ENCODE data around the gene UCN2. TPM values are rescaled to one million over a fixed set of nuclear protein-coding genes. Genes with fewer than 3 reads are reported as not detected.
A peak's percentile ranks its signal among the peaks of the same experiment; 100 is the strongest.
"Not testable (repeated sequence)": the region's sequence is repeated elsewhere in the genome, so short reads cannot be mapped to it uniquely, and the experiment has no call there.

The UCN2 gene
- total RNA-seq, 2 donors from 2014 or later = not detected

DNA sequence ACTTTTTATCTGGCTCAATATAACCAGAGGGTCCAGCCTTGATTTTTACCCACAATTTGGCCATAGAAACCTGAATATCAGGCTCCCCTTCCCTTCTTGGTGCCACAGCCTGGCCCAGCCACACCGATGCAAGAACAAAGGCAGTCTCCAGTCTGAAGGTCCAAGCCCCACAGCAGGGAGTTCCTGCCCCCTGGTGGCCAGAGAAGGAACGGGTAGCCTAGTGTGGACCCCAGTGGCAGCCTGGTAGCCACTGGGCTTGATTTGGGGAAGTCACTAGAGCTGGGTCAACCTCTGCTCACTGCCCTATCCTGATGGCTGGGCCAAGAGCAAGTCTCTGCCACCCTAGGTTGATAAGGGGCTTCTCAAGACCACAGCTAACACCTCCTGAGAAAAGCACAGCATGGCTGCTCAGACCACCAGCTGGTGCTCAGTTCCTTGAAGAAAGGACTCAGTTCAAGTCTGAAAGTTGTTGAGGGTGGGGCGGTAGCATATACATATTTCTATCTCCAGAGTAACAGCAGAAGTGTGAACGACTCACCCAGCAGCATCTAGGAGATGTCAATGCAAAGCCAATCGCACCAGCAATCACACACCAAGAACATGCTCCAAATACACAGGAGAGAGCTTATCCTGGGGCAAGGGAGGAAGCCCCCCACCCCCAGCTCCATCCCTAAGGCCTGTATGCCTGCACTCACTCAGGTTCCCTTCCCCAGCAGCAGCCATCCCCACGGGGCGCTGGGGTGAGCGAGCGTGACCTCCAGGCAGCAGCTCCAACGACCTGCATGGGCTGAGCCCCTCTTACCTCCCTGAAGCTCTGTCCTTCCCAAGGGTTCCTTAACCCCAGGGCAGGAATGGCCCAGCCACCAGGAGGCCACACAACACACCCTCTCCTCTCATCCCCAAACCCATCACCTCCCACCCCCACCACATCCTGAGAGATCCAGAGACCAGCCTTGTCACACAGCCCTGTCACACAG lies 14.6 kb downstream of the UCN2 start:
- DNase-seq (peak; percentile 90), ATAC-seq (peak; percentile 93 to 95)
- intact Hi-C loops (cut with DNase I) = loop anchor here (2.0 to 5.0 kb wide), 2 partner anchors 84 to 87 kb away; no protein-coding TSS in a partner anchor

DNA sequence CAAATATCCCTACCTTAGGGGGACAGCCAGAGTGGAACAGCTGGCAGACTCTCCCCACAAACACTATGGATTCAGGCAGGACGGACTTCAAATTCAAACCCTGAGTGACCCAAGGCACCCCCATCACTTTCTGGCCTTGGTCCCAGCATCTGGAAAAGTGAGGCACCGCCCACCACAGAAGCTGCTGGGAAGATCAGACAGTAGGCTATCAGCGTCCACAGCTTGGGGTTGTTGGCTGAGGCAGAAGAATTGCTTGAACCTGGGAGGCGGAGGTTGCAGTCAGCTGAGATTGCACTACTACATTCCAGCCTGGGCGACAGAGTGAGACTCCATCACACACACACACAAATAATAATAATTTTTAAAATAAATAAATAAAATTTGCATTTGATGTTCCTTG lies 15.5 kb downstream of the UCN2 start:
- intact Hi-C loops (cut with DNase I) = loop anchor here (2.0 to 5.0 kb wide), 2 partner anchors 83 to 86 kb away; no protein-coding TSS in a partner anchor
- DNase-seq (no peak), ATAC-seq (no peak)

DNA sequence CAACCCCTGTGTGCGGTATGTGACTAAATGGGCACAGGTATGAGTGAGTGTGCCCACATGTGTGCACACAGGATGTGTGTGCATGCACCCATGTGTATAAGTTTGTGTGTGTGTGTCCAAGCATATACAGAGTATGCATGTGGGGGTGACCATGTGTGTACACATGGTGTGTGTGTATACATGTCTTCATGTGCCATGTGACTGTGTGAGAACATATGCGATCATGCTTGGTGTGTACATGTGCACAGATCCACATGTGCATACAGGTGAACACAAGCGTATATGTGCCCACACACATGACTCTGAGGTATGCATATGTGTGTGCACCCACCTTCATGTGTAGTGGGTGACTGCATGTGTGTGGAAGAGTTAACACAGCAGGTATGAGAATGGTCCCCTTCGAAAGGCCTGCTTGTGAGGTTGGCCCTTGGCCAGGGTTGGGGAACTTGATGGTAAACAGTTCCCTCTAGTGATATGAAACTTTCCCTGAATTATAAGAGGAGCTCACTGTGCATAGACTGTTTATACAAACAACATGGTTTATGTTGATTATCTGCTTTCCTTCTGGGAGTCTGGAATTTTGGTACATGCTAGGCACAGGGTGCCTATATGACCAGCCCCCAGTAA lies 17.3 kb downstream of the UCN2 start:
- DNase-seq (no peak), ATAC-seq (no peak)
- intact Hi-C loops (cut with DNase I) = loop anchor here in 1 of 2 donors (5.0 kb wide), 1 partner anchor 84 kb away; no protein-coding TSS in a partner anchor

DNA sequence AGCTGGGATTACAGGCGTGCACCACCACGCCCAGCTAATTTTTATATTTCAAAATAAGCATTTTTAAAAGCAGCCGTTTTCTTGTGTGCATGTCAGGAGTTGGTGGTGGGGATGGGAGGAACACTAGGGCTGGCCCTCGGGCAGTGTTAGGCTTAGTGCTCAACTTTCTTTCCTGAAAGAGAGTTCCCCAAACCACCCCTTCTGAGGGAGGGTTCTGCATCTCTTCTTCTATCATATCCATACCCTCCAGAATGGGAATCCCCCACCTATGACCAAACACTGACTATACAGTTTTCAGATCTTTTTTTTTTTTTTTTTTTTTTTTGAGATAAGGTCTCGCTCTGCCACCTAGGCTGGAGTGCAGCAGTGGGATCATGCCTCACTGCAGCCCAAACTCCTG lies 19.4 kb downstream of the UCN2 start:
- DNase-seq (no peak), ATAC-seq (no peak)
- intact Hi-C loops (cut with DNase I) = no loop called here

DNA sequence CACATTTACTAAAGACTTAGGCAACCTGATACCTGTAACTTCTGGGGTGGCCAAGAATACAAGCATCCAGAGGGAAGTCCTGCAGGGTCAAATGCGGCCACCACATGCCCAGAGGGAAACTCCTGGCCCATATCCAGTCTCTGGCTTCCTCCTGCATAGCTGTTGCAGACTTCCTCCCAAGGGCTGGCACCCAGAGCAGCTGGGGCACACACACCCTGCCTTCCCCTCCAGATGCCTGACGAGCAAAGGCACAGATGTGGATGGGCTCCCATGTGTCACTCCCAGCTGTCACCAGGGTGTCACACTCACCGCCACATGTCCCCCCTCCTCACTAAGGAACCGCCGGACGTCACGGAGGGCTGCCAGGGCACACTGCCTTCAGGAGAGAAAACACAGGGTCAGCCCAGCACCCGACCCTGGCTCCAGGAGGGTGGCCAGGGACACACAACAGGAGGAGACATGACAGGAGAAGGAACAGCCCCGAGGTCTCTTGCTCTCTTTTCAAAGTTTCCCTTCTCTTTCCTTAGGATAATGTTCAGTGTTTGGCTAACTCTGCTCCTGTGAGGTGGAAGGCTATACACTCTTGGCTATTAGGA lies 20.2 kb downstream of the UCN2 start:
- DNase-seq = no peak
- ATAC-seq = peak; percentile 73 to 84

DNA sequence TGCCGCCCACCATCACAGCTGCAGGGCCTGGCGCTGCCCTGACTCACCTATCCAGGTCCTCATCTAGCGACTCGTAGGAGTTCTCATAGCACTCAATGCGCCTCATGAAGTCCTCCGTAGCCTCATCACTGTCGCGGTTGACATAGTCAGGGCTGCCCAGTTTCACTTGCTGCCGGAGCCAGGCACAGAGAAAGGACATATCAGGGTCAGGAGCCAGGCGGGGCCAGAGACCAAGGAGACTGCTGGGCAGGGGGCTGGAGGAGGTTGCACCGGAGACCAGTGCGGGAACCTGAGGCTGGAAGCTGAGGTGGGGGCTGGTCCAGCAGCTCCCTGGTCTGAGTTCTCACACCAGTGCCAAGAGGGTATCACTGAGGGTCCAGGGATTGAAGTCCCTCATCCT lies 25.1 kb downstream of the UCN2 start:
- DNase-seq (no peak), ATAC-seq (no peak)

More for the DNA sequence above, 20.2 kb downstream of the UCN2 start:
- intact Hi-C loops (cut with DNase I) = no loop called here

DNA sequence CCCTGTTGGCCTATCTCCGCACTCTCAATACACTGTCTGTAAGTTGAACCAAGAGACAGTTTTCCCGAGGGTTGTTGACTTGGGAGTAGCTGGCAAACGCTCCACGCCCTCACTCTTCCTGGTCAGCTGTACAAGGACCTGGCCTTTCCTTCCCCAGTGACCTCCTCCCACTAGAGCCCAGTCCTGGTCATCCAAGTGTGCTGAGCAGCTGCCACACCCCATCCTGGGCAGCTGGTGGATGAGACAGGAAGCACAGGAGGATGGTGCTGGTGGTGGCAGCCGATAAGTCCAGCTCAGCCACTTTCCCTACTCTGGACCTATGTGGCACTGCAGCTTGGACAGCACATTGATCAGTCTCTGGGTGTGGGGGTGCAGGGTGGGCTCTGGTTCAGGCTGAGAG lies 26.8 kb downstream of the UCN2 start:
- intact Hi-C loops (cut with DNase I) = no loop called here
- no peak for ATAC-seq
- no peak for DNase-seq

More for the DNA sequence above, 25.1 kb downstream of the UCN2 start:
- intact Hi-C loops (cut with DNase I) = no loop called here

DNA sequence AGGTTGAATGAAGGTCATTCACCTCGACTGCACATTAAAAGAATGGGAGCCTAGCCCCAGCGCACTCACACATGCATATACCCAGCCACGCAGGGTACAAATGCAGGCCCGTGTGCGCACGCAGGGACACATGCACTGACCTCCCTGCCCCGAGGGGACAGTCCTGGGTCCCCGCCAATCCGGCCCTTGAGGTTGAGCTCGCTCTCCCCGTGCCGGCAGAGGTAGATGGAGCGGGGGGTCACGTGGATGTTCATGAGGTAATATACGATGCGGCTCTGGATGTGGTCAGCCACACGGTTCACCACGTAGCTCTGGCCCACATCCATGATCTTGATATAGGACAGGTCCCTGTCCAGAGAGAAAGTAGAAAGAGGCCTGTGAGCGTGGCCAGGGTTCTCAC lies 27.5 kb downstream of the UCN2 start:
- DNase-seq = no peak
- no peak for ATAC-seq
- intact Hi-C loops (cut with DNase I) = no loop called here

DNA sequence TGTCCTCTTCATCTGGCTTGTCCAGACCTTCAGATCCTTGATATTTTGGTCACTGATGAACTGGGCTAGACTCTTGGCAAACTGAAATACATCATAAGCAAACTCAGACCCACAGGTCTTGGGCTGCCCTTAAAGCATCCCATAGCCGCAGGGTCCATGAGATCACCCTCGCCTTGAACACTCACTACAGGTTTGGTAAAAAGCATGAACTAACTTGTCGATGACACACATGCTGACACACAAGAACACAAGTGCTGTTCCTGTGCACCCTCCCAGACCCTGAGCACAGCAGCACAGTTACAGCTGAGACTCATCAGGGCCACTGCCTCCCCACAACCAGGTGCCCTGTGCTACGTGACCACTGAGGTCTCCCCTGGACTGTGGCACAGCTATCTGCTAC lies 28.0 kb downstream of the UCN2 start:
- intact Hi-C loops (cut with DNase I) = no loop called here
- DNase-seq = no peak
- ATAC-seq = no peak

DNA sequence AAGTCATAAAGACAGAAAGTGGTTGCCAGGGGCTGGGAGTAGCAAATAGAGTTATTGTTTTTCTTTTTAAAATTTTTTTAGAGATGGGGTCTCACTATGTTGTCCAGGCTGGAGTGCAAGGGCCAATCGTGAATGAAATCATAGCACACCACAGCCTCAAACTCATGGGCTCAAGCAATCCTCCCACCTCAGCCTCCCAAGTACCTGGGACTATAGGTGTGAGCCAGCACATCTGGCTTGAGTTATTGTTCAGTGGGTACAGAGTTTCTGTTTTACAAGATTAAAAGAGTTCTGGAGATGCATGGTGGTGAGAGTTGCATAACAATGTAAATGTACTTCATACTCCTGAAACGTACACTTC lies 30.6 kb downstream of the UCN2 start:
- DNase-seq = no peak
- intact Hi-C loops (cut with DNase I) = no loop called here
- no peak for ATAC-seq

DNA sequence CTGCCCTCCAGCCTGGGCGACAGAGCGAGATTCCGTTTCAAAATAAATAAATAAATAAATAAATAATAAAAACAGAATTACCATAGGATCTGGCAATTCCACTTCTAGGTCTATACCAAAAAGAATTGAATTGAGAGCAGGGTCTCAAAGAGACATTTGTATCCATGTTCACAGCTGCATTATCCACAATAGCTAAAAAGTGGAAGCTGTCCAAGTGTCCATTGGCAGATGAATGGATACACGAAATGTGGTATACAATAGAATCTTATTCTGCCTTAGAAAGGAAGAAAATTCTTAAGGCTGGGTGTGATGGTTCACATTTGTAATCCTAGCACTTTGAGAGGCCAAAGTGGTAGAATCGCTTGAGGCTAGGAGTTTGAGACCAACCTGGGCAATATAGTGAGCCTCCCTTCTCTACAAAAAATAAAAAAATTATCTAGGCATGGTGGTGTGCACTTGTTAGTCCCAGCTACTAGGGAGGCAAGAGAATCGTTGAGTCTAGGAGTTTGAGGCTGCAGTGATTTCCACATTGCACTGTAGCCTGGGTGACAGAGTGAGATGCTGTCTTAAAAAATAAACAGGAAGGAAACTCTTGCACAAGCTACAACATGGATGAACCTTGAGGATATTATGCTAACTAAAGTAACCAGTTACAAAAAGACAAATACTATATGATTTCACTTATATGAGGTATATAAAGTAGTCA lies 31.2 kb downstream of the UCN2 start:
- intact Hi-C loops (cut with DNase I) = no loop called here
- ATAC-seq (no peak), DNase-seq (no peak)

DNA sequence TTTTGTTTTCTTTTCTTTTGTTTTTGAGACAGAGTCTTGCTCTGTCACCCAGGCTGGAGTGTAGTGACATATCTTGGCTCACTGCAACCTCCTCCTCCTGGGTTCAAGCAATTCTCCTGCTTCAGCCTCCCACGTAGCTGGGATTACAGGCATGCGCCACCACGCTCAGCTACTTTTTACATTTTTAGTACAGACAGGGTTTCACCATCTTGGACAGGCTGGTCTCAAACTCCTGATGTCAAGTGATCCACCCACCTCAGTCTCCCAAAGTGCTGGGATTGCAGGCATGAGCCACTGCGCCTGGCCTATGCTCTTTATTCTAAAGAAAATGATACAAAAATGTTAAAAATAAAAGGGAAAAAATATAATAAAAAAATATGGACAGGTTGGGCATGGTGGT lies 32.9 kb downstream of the UCN2 start:
- DNase-seq; intact Hi-C loops (cut with DNase I); ATAC-seq: not testable (repeated sequence)

DNA sequence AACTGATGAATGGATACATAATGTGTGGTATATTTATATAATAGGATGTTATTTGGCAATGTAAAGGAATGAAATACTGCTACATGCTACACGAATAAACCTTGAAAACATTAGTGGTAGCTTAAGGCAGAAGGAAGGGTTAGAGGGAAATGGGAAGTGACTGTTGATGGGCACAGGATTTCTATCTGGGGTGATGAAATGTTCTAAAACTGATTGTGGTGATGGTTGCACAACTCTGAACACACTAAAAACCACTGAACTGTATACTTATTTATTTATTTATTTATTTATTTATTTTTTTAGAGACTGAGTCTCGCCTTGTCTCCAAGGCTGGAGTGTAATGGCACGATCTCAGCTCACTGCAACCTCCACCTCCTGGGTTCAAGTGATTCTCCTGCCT lies 34.8 kb downstream of the UCN2 start:
- ATAC-seq (peak in 1 of 2 donors; percentile 42), DNase-seq (no peak)
- intact Hi-C loops (cut with DNase I) = no loop called here

DNA sequence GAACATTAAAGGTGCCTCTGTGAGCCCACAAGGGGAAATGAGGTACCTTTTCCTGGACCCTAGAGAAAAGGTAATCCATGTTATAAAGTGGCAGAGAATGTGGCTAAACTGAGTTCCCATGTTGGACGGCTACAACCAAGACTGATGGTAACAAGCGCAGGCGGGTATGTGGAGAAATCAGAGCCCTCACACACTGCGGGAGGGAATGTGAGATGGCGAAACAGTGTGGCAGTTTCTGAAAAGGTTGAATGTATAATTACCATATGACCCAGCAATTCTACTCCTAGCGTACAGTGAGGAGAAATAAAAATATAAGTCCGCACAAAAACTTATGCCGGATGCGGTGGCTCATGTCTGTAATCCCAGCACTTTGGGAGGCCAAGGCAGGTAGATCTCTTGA lies 35.5 kb downstream of the UCN2 start:
- intact Hi-C loops (cut with DNase I) = no loop called here
- DNase-seq (no peak), ATAC-seq (no peak)

DNA sequence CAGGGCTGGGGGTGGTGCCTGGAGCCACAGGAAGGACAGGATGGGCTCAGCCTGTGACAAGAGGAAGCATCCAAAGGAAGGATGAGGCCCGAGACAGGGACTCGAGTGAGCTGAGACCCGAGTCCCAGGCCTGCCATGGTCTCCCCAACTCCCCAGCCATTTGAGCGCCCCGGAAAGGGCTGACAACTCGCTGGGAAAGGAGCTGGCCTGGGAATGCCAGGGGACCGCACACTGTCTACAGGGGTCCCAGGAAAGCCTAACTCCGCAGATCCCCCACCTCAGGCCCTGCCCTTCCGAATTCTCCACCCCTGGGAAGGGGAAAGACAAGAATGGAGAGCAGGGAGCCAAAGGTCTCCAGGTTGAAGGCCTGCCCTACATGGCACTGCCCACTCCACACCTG lies 38.6 kb downstream of the UCN2 start:
- ATAC-seq (no peak), DNase-seq (no peak)
- intact Hi-C loops (cut with DNase I) = no loop called here

DNA sequence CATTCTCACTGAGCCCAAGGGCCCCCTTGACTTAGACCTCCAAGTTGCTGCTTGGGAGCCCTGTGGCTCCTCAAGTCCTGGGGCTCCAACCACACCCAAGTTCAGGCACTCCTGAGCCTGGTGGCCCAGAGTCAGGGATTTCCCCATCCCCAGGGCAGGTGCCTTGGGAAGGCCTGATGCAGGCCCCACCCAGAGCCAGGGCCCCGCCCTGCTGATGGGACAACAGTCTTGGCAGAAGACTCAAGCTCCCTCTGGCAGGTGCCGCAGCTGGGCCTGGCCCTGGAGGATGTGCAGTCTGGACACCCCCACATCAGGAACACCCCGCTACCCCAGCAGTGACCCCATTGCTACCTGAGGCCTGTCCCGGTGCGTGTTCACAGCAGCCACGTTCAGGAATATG lies 41.9 kb downstream of the UCN2 start:
- no peak for DNase-seq
- no peak for ATAC-seq
- intact Hi-C loops (cut with DNase I) = no loop called here

DNA sequence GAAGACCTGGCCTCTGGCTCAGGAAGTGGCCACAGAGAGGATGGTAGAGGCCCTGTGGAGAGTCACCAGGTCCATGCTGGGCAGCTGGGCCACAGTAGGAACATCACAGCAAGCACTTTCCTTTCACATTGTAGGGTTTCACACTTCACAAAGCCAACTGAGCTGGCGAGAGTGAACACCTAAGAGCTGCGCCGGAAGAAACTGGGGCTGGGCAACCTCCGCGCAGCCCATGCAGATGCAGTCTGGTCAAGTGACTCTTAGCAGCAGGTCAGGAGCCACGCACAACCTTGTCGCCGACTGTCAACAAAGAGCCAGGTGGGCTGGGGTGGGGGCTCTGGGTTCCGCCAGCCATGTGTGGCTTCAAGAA lies 44.3 kb downstream of the UCN2 start:
- intact Hi-C loops (cut with DNase I) = no loop called here
- ATAC-seq (no peak), DNase-seq (no peak)

DNA sequence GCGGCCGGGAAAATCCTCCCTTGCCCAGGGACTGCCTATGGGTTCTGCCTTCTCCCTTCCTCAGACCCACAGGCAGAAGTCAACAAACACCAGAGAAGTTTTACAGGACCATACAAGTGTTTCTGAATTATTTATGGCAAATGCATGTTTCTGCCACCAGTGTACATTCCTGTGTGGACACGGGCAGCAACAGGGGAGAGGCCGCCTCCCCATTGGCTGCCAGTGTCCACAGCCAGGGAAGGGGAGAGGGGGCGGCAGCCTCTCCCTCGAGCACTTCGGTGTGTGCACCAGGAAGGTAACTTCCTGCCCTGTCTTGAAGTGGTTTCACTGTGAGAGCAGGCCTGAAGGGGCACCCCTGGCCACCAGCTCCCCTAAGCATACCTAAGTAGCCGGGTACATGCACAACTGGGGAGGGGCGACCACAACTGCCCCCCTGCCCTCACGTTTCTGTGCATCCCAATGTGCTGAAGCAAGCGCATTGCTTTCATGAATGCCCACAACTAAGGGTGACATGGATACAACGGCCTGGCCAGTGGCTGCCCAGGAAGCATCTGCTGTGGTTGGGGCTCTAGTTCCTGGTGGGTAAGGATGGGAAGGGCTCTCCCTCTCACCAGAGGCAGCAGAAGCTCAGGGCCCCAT lies 44.8 kb downstream of the UCN2 start:
- ATAC-seq (no peak), DNase-seq (no peak)

DNA sequence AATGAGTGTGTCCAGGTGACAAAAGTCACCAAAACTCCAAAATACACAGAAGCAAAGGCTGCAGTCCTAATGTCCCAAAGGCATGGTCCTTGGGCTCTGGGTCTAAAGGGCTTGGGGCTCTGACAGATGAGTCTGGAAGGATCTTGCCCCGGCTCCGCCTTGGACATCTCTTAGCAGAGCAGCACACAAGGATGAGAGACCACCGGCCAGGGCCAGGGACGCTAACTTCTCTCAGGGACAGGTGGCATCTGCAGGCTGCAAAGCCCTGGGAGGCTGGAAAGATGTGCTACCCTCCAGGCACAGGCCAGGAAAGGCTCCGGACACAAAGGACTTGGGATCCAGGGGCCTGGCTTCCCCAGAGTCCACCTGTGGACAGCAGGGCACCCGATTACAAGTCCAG lies 45.5 kb downstream of the UCN2 start:
- DNase-seq (no peak), ATAC-seq (no peak)
- intact Hi-C loops (cut with DNase I) = no loop called here

More for the DNA sequence above, 44.8 kb downstream of the UCN2 start:
- intact Hi-C loops (cut with DNase I) = no loop called here

All from left cardiac atrium (tissue), 4 donors.